ENCODE data around the gene OSR1.
"Not testable (repeated sequence)": the region's sequence is repeated elsewhere in the genome, so short reads cannot be mapped to it uniquely, and the experiment has no call there.

The OSR1 gene

GRCh38 chr2:19358242-19359020 lies at the start of gene OSR1:
Gene OSR1, minus strand, starts transcription at chr2:19358623. Its CDS starts 4,818 bp downstream, at chr2:19353805.
- Mint-ChIP-seq H3K4me1 (peaks cover 45% of the 10 kb centered on the region), H3K4me3 (no peak within 1 kb of the TSS), H3K27me3 (peaks cover 91% of the 10 kb centered on the region), H3K9me3 (no peaks in the 10 kb centered on the region), H3K36me3 (ENCODE audit: low read depth) (no peaks in the 10 kb centered on the region), H3K27ac (no peak within 1 kb of the TSS)
- ATAC-seq (no peak), DNase-seq (no peak)

GRCh38 chr2:19403785-19404184 lies 45.4 kb upstream of the OSR1 start:
- H3K36me3 Mint-ChIP-seq (ENCODE audit: low read depth) = no peaks in the 10 kb centered on the region
- H3K27ac Mint-ChIP-seq = no peak overlapping the region
- no peaks in the 10 kb centered on the region for H3K9me3 Mint-ChIP-seq
- no peak overlapping the region for H3K4me3 Mint-ChIP-seq
- ATAC-seq = no peak
- peaks cover 12% of the 10 kb centered on the region for H3K27me3 Mint-ChIP-seq
- no peak for DNase-seq
- no peaks in the 10 kb centered on the region for H3K4me1 Mint-ChIP-seq

- H3K36me3 Mint-ChIP-seq (ENCODE audit: low read depth) = no peaks in the 10 kb centered on the region
- H3K27me3 Mint-ChIP-seq = peaks cover 11% of the 10 kb centered on the region
- no peak for DNase-seq
- H3K4me3 Mint-ChIP-seq = no peak overlapping the region
- H3K27ac Mint-ChIP-seq = no peak overlapping the region
- no peak for ATAC-seq
- H3K4me1 Mint-ChIP-seq = no peaks in the 10 kb centered on the region
- H3K9me3 Mint-ChIP-seq = no peaks in the 10 kb centered on the region
Measured at GRCh38 chr2:19392191-19392590, 33.8 kb upstream of the OSR1 start.

GRCh38 chr2:19389469-19389868 lies 31.0 kb upstream of the OSR1 start:
- H3K27ac Mint-ChIP-seq; H3K4me3 Mint-ChIP-seq; DNase-seq; ATAC-seq; H3K9me3 Mint-ChIP-seq; H3K4me1 Mint-ChIP-seq; H3K36me3 Mint-ChIP-seq (ENCODE audit: low read depth): not testable (repeated sequence)
- peaks cover 19% of the 10 kb centered on the region for H3K27me3 Mint-ChIP-seq

- H3K9me3 Mint-ChIP-seq = no peaks in the 10 kb centered on the region
- DNase-seq = no peak
- no peak for ATAC-seq
- peaks cover 11% of the 10 kb centered on the region for H3K27me3 Mint-ChIP-seq
- no peak overlapping the region for H3K27ac Mint-ChIP-seq
- H3K36me3 Mint-ChIP-seq (ENCODE audit: low read depth) = no peaks in the 10 kb centered on the region
- H3K4me3 Mint-ChIP-seq = no peak overlapping the region
- H3K4me1 Mint-ChIP-seq = no peaks in the 10 kb centered on the region
Measured at GRCh38 chr2:19380532-19380931, 22.1 kb upstream of the OSR1 start.

GRCh38 chr2:19378939-19379338 lies 20.5 kb upstream of the OSR1 start:
- Mint-ChIP-seq H3K9me3 (no peaks in the 10 kb centered on the region), H3K36me3 (ENCODE audit: low read depth) (no peaks in the 10 kb centered on the region), H3K27ac (no peak overlapping the region), H3K4me3 (no peak overlapping the region), H3K27me3 (peaks cover 10% of the 10 kb centered on the region), H3K4me1 (no peaks in the 10 kb centered on the region)
- ATAC-seq = no peak
- no peak for DNase-seq

GRCh38 chr2:19377717-19378116 lies 19.3 kb upstream of the OSR1 start:
- Mint-ChIP-seq H3K36me3 (ENCODE audit: low read depth) (no peaks in the 10 kb centered on the region), H3K4me3 (no peak overlapping the region), H3K4me1 (no peaks in the 10 kb centered on the region), H3K9me3 (no peaks in the 10 kb centered on the region), H3K27ac (no peak overlapping the region), H3K27me3 (peaks cover 16% of the 10 kb centered on the region)
- ATAC-seq (no peak), DNase-seq (no peak)

GRCh38 chr2:19373352-19373751 lies 14.9 kb upstream of the OSR1 start:
- Mint-ChIP-seq H3K4me1 (no peaks in the 10 kb centered on the region), H3K27ac (no peak overlapping the region), H3K9me3 (no peaks in the 10 kb centered on the region), H3K27me3 (peaks cover 18% of the 10 kb centered on the region), H3K4me3 (no peak overlapping the region), H3K36me3 (ENCODE audit: low read depth) (no peaks in the 10 kb centered on the region)
- no peak for DNase-seq
- no peak for ATAC-seq

GRCh38 chr2:19371996-19372582 lies 13.7 kb upstream of the OSR1 start:
- Mint-ChIP-seq H3K27me3 (peaks cover 17% of the 10 kb centered on the region), H3K36me3 (ENCODE audit: low read depth) (no peaks in the 10 kb centered on the region), H3K9me3 (no peaks in the 10 kb centered on the region), H3K4me3 (no peak overlapping the region), H3K4me1 (no peaks in the 10 kb centered on the region), H3K27ac (no peak overlapping the region)
- DNase-seq (no peak), ATAC-seq (no peak)

GRCh38 chr2:19369341-19369955 lies 11.0 kb upstream of the OSR1 start:
- Mint-ChIP-seq H3K27me3 (peaks cover 14% of the 10 kb centered on the region), H3K27ac (no peak overlapping the region), H3K9me3 (no peaks in the 10 kb centered on the region), H3K36me3 (ENCODE audit: low read depth) (no peaks in the 10 kb centered on the region), H3K4me1 (no peaks in the 10 kb centered on the region), H3K4me3 (no peak overlapping the region)
- ATAC-seq = no peak
- DNase-seq = no peak

GRCh38 chr2:19368760-19369159 lies 10.3 kb upstream of the OSR1 start:
- DNase-seq = no peak
- ATAC-seq = no peak
- no peaks in the 10 kb centered on the region for H3K36me3 Mint-ChIP-seq (ENCODE audit: low read depth)
- no peaks in the 10 kb centered on the region for H3K9me3 Mint-ChIP-seq
- no peak overlapping the region for H3K4me3 Mint-ChIP-seq
- peaks cover 16% of the 10 kb centered on the region for H3K27me3 Mint-ChIP-seq
- H3K27ac Mint-ChIP-seq = no peak overlapping the region
- no peaks in the 10 kb centered on the region for H3K4me1 Mint-ChIP-seq

- Mint-ChIP-seq H3K36me3 (ENCODE audit: low read depth) (no peaks in the 10 kb centered on the region), H3K4me3 (no peak overlapping the region), H3K4me1 (peaks cover 11% of the 10 kb centered on the region), H3K27ac (no peak overlapping the region), H3K27me3 (peaks cover 25% of the 10 kb centered on the region), H3K9me3 (no peaks in the 10 kb centered on the region)
- DNase-seq = no peak
- no peak for ATAC-seq
Measured at GRCh38 chr2:19367326-19367725, 8.9 kb upstream of the OSR1 start.

GRCh38 chr2:19365126-19365525 lies 6.7 kb upstream of the OSR1 start:
- no peaks in the 10 kb centered on the region for H3K9me3 Mint-ChIP-seq
- no peak overlapping the region for H3K4me3 Mint-ChIP-seq
- H3K27ac Mint-ChIP-seq = no peak overlapping the region
- peaks cover 23% of the 10 kb centered on the region for H3K4me1 Mint-ChIP-seq
- DNase-seq (no peak), ATAC-seq (no peak)
- H3K36me3 Mint-ChIP-seq (ENCODE audit: low read depth) = no peaks in the 10 kb centered on the region
- H3K27me3 Mint-ChIP-seq = peaks cover 38% of the 10 kb centered on the region

GRCh38 chr2:19364014-19364413 lies 5.6 kb upstream of the OSR1 start:
- Mint-ChIP-seq H3K4me1 (peaks cover 23% of the 10 kb centered on the region), H3K4me3 (no peak overlapping the region), H3K27me3 (peaks cover 49% of the 10 kb centered on the region), H3K27ac (no peak overlapping the region), H3K36me3 (ENCODE audit: low read depth) (no peaks in the 10 kb centered on the region), H3K9me3 (no peaks in the 10 kb centered on the region)
- no peak for DNase-seq
- ATAC-seq = no peak

GRCh38 chr2:19363474-19363778 lies 5.0 kb upstream of the OSR1 start:
- Mint-ChIP-seq H3K9me3 (no peaks in the 10 kb centered on the region), H3K36me3 (ENCODE audit: low read depth) (no peaks in the 10 kb centered on the region), H3K4me3 (peak overlapping the region; percentile 91), H3K4me1 (peaks cover 23% of the 10 kb centered on the region), H3K27ac (no peak overlapping the region), H3K27me3 (peaks cover 50% of the 10 kb centered on the region)
- ATAC-seq (no peak), DNase-seq (no peak)

All from activated naive CD8-positive, alpha-beta T cell treated with anti-CD3 and anti-CD28 coated beads, Interleukin-2, amount 50 U/mL, for 24 hours (primary cell).